Progenitor cell of endocrine pancreas (in vitro differentiated cells): ENCODE measurements around the gene CD99L2. TPM values are rescaled to one million over a fixed set of nuclear protein-coding genes. Genes with fewer than 3 reads are reported as not detected.

Experiments used
- DNase-seq: peaks from one replicate; pipeline ENCODE4 v3.0.0; 2021; ENCODE audit warnings: low spot score; ENCODE audit not compliant: unreplicated experiment
- H3K27ac Mint-ChIP-seq: 2 replicates; pipeline ENCODE4 v1.8.0; 2021; ENCODE audit warnings: mild to moderate bottlenecking, moderate library complexity, mixed read lengths
- H3K27me3 Mint-ChIP-seq: 2 replicates; pipeline ENCODE4 v1.8.0; 2021; ENCODE audit warnings: mixed read lengths
- H3K36me3 Mint-ChIP-seq: 2 replicates; pipeline ENCODE4 v1.8.0; 2022; ENCODE audit warnings: mixed read lengths; ENCODE audit not compliant: insufficient read depth
- H3K4me1 Mint-ChIP-seq: 2 replicates; pipeline ENCODE4 v1.8.0; 2021; ENCODE audit warnings: low read depth, mixed read lengths
- H3K4me3 Mint-ChIP-seq: 2 replicates; pipeline ENCODE4 v1.8.0; 2021; ENCODE audit warnings: low read depth, mild to moderate bottlenecking, moderate library complexity, mixed read lengths
- H3K9me3 Mint-ChIP-seq: 2 replicates; pipeline ENCODE4 v1.8.0; 2021; ENCODE audit warnings: low read depth, mixed read lengths
- CTCF ChIP-seq: fragments of 200-600 bp; sonication (generic); IDR thresholded peaks from one replicate; pipeline ENCODE4 v1.5.0; 2021; ENCODE audit warnings: antibody characterized with exemption, mild to moderate bottlenecking; ENCODE audit not compliant: unreplicated experiment
- total RNA-seq: library from RNA; stranded (reverse); gene quantifications from 2 replicates; pipeline ENCODE4 v1.2.1, GENCODE V29; 2021

CD99L2 gene
- total RNA-seq, 1 donor from 2014 or later = 19.2 TPM

- TF ChIP-seq CTCF = no peak
- H3K36me3 Mint-ChIP-seq = peaks cover 2% of the 10 kb centered on the region
- peaks cover 4% of the 10 kb centered on the region for H3K27me3 Mint-ChIP-seq
- DNase-seq = no peak
- H3K9me3 Mint-ChIP-seq = peaks cover 4% of the 10 kb centered on the region
- peaks cover 10% of the 10 kb centered on the region for H3K4me1 Mint-ChIP-seq
- H3K4me3 Mint-ChIP-seq = no peak overlapping the region
- H3K27ac Mint-ChIP-seq = no peak overlapping the region
Measured at GRCh38 chrX:150849486-150849885, 49.0 kb downstream of the CD99L2 start.

- peaks cover 15% of the 10 kb centered on the region for H3K4me1 Mint-ChIP-seq
- peak overlapping the region; percentile 5 for H3K27ac Mint-ChIP-seq
- no peak for TF ChIP-seq CTCF
- H3K27me3 Mint-ChIP-seq = peaks cover 4% of the 10 kb centered on the region
- H3K36me3 Mint-ChIP-seq = peaks cover 2% of the 10 kb centered on the region
- DNase-seq = no peak
- no peak overlapping the region for H3K4me3 Mint-ChIP-seq
- H3K9me3 Mint-ChIP-seq = peaks cover 4% of the 10 kb centered on the region
Measured at GRCh38 chrX:150848914-150849365, 49.5 kb downstream of the CD99L2 start.

- no peak overlapping the region for H3K27ac Mint-ChIP-seq
- H3K27me3 Mint-ChIP-seq = peaks cover 4% of the 10 kb centered on the region
- peaks cover 2% of the 10 kb centered on the region for H3K36me3 Mint-ChIP-seq
- H3K9me3 Mint-ChIP-seq = peaks cover 4% of the 10 kb centered on the region
- TF ChIP-seq CTCF = no peak
- peaks cover 18% of the 10 kb centered on the region for H3K4me1 Mint-ChIP-seq
- DNase-seq = no peak
- no peak overlapping the region for H3K4me3 Mint-ChIP-seq
Measured at GRCh38 chrX:150847088-150847487, 51.4 kb downstream of the CD99L2 start.

- Mint-ChIP-seq H3K27me3 (peaks cover 4% of the 10 kb centered on the region), H3K4me1 (peaks cover 18% of the 10 kb centered on the region), H3K27ac (no peak overlapping the region), H3K9me3 (peaks cover 4% of the 10 kb centered on the region), H3K36me3 (peaks cover 2% of the 10 kb centered on the region), H3K4me3 (no peak overlapping the region)
- no peak for TF ChIP-seq CTCF
- DNase-seq = no peak
Measured at GRCh38 chrX:150846130-150846529, 52.3 kb downstream of the CD99L2 start.

- DNase-seq = no peak
- peaks cover 18% of the 10 kb centered on the region for H3K4me1 Mint-ChIP-seq
- H3K27ac Mint-ChIP-seq = no peak overlapping the region
- H3K4me3 Mint-ChIP-seq = no peak overlapping the region
- TF ChIP-seq CTCF = no peak
- peaks cover 4% of the 10 kb centered on the region for H3K9me3 Mint-ChIP-seq
- H3K36me3 Mint-ChIP-seq = peaks cover 2% of the 10 kb centered on the region
- peaks cover 4% of the 10 kb centered on the region for H3K27me3 Mint-ChIP-seq
Measured at GRCh38 chrX:150845091-150845490, 53.4 kb downstream of the CD99L2 start.
